Sigmoid colon (tissue), 4 donors: Measurements from ENCODE around the gene SMARCA2.

Experiments
- CTCF ChIP-seq, 4 experiments: fragments of 450-650 bp in 3 of 4; fragments of 200-600 bp in 1 of 4; IDR thresholded peaks; one replicate each; pipeline ENCODE4 v1.5.1; 2016 to 2019; ENCODE audit warnings: antibody characterized with exemption in 4 of 4, mild to moderate bottlenecking in 3 of 4, moderate library complexity in 2 of 4
- POLR2A ChIP-seq, 2 donors: fragments of 450-650 bp; IDR thresholded peaks; one replicate each; pipeline ENCODE4 v1.6.1; 2016; ENCODE audit warnings: antibody characterized with exemption in 2 of 2, mild to moderate bottlenecking in 2 of 2, moderate library complexity in 2 of 2
- POLR2AphosphoS5 ChIP-seq, 4 donors: sonication (generic); formaldehyde crosslinking; IDR thresholded peaks; one replicate each; pipeline ENCODE4 v1.6.1; 2017; ENCODE audit warnings: antibody characterized with exemption in 4 of 4

- TF ChIP-seq POLR2AphosphoS5 (IDR thresholded peaks at IDR 0.05), result no peak
- TF ChIP-seq CTCF (IDR thresholded peaks at IDR 0.05), result no peak
- no peak for TF ChIP-seq POLR2A (IDR thresholded peaks at IDR 0.05)
Measured at GRCh38 chr9:2122299-2122698, 107.2 kb downstream of the SMARCA2 start.
